ENCODE data around the gene MAGEA4. TPM values are rescaled to one million over a fixed set of nuclear protein-coding genes. Genes with fewer than 3 reads are reported as not detected.

The MAGEA4 gene
- total and polyA plus RNA-seq, 10 of the 15 experiments (the other 5 are each of a cell fraction or from before 2014, with no cell fraction given) = not detected

GRCh38 chrX:151902813-151903591, 9.7 kb upstream of the MAGEA4 start:
- DNase-seq (ENCODE audit: low read depth, low spot score) (no peak), FAIRE-seq (no peak), ATAC-seq (no peak)
- in situ Hi-C loops (cut with MboI) (no loop called here), intact Hi-C loops (cut with micrococcal nuclease; ENCODE audit: unreplicated experiment) (no loop called here)
- WGBS (ENCODE audit: insufficient coverage, insufficient replicate concordance, low lambda C conversion rate, missing lambda C conversion rate) = 22% methylated on average over 6 of the region's 6 CpGs
- ChIA-PET CTCF (interaction anchor here (1.1 kb wide), 1 partner anchor 79 kb away, joined by 3 read pairs; no protein-coding TSS in a partner anchor), SMC1A (ENCODE audit: uncharacterized antibody, unreplicated experiment) (no interaction called here), POLR2A (no interaction called here), RAD21 (ENCODE audit: unreplicated experiment) (no interaction called here)
- Histone ChIP-seq H3K4me1 (ENCODE audit: control insufficient read depth, insufficient read depth, low read length) (no peaks in the 10 kb centered on the region), H2AFZ (ENCODE audit: control insufficient read depth, low read depth, low read length) (no peak overlapping the region), H3K9me3 (replicated peaks; ENCODE audit: control insufficient read depth, insufficient read depth, low read length) (no peaks in the 10 kb centered on the region), H3K27ac (ENCODE audit: control insufficient read depth, insufficient read depth) (no peak overlapping the region), H3K4me3 (no peak overlapping the region), H4K20me1 (ENCODE audit: control insufficient read depth, insufficient read depth) (no peaks in the 10 kb centered on the region), H3K4me2 (ENCODE audit: control insufficient read depth, insufficient read depth) (no peak overlapping the region), H3K79me2 (ENCODE audit: control insufficient read depth, insufficient read depth, low read length) (no peaks in the 10 kb centered on the region), H3K9ac (ENCODE audit: control insufficient read depth, insufficient read depth, low read length) (no peak overlapping the region), H3K36me3 (ENCODE audit: control insufficient read depth in 2 of 2, insufficient read depth in 2 of 2, low read length in 1 of 2) (no peaks in the 10 kb centered on the region), H3K27me3 (replicated peaks in 1 of 2; ENCODE audit: control insufficient read depth in 2 of 2, insufficient read depth in 2 of 2, low read length in 1 of 2) (no peaks in the 10 kb centered on the region)
- TF ChIP-seq NRF1 (conservative IDR thresholded peaks at IDR 0.05; ENCODE audit: low read depth, low read length) = no peak
- TF ChIP-seq HDGF (IDR thresholded peaks at IDR 0.05) = no peak
- no peak for TF ChIP-seq ATF7 (IDR thresholded peaks at IDR 0.05; ENCODE audit: low read depth)
- no peak for TF ChIP-seq NR2F1 (conservative IDR thresholded peaks at IDR 0.05)
- no peak for TF ChIP-seq FOS (IDR thresholded peaks at IDR 0.05; ENCODE audit: borderline replicate concordance, extremely low read depth, insufficient read length)
- no peak for TF ChIP-seq ZNF592 (IDR thresholded peaks at IDR 0.05)
- TF ChIP-seq SMAD1 (IDR thresholded peaks at IDR 0.05; ENCODE audit: low read depth, partially characterized antibody) = no peak
- no peak for TF ChIP-seq SREBF1 (IDR thresholded peaks at IDR 0.05; ENCODE audit: low read length)
- BruUV-seq (replicated peaks) = no TSS peak
